ENCODE measurements around the gene TAMALIN.

TAMALIN gene

GRCh38 chr12:52060498-52061177 is 53.9 kb downstream of the TAMALIN start:
- Histone ChIP-seq H3K4me1 (ENCODE audit: control insufficient read depth, insufficient read depth, low read length) (no peaks in the 10 kb centered on the region), H3K9me3 (ENCODE audit: control insufficient read depth, insufficient read depth, low read length) (no peaks in the 10 kb centered on the region), H3K36me3 (ENCODE audit: control insufficient read depth, insufficient read depth, low read length) (peaks cover 12% of the 10 kb centered on the region; the same call in 1 of the 2 replicates), H3K27me3 (ENCODE audit: control insufficient read depth, insufficient read depth, low read length) (no peaks in the 10 kb centered on the region), H3K4me3 (ENCODE audit: low read length) (no peak overlapping the region), H3K27ac (ENCODE audit: low read length) (no peak overlapping the region)
- no CpG with 5 or more reads among the region's 14 CpGs for WGBS (ENCODE audit: insufficient coverage, insufficient read length)
- DNase-seq (ENCODE audit: low read depth, low spot score), result no peak

DNA sequence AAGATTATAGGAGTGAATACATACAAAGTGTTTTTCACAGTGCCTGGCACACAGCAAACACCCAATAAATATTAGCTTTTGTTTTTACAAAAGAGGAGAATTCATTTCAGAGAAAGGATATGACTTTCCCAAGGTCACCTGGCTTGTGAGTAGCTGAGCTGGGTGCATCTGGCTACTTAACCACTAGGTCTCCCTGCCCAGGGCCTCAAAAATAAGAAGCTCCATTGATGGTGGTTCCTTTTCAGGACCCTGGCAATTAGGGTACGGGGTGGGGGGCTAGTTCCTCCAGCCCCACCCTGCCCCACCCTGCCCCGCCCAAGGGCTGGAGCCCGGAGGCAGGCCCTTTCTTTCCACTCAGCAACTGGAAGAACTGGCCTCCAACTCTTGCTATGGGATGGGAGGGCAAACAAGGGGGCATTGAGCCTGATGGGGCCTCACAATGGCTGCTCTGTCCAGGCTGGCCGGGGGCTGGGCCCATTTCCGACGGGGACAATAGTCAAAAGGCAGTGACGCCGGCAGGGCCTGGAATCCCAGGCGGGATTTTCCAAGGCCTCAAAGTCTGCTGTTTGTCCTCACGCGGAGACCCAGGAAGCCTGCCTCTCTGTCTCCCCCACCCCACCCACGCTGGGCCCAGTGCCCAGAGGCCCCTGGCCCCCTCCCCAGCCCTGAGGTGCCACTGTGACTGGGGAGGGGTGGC is 54.9 kb downstream of the TAMALIN start:
- no CpG with 5 or more reads among the region's 12 CpGs for WGBS (ENCODE audit: insufficient coverage, insufficient read length)
- no peaks in the 10 kb centered on the region for H3K4me1 ChIP-seq (ENCODE audit: control insufficient read depth, insufficient read depth, low read length)
- no peak for DNase-seq (ENCODE audit: low read depth, low spot score)
- H3K27ac ChIP-seq (ENCODE audit: low read length), result no peak overlapping the region
- H3K4me3 ChIP-seq (ENCODE audit: low read length), result no peak overlapping the region
- H3K27me3 ChIP-seq (ENCODE audit: control insufficient read depth, insufficient read depth, low read length), result no peaks in the 10 kb centered on the region
- no peaks in the 10 kb centered on the region for H3K9me3 ChIP-seq (ENCODE audit: control insufficient read depth, insufficient read depth, low read length)
- H3K36me3 ChIP-seq (ENCODE audit: control insufficient read depth, insufficient read depth, low read length), result peaks cover 12% of the 10 kb centered on the region; the same call in 1 of the 2 replicates

- no peak overlapping the region for H3K4me3 ChIP-seq (ENCODE audit: low read length)
- H3K27ac ChIP-seq (ENCODE audit: low read length), result no peak overlapping the region
- no CpG with 5 or more reads among the region's 6 CpGs for WGBS (ENCODE audit: insufficient coverage, insufficient read length)
- no peaks in the 10 kb centered on the region for H3K27me3 ChIP-seq (ENCODE audit: control insufficient read depth, insufficient read depth, low read length)
- DNase-seq (ENCODE audit: low read depth, low spot score), result no peak
- peaks cover 7% of the 10 kb centered on the region; the same call in 1 of the 2 replicates for H3K36me3 ChIP-seq (ENCODE audit: control insufficient read depth, insufficient read depth, low read length)
- H3K9me3 ChIP-seq (ENCODE audit: control insufficient read depth, insufficient read depth, low read length), result no peaks in the 10 kb centered on the region
- no peaks in the 10 kb centered on the region for H3K4me1 ChIP-seq (ENCODE audit: control insufficient read depth, insufficient read depth, low read length)
Measured at GRCh38 chr12:52062167-52063081, 55.7 kb downstream of the TAMALIN start.

GRCh38 chr12:52063082-52063924 is 56.6 kb downstream of the TAMALIN start:
- H3K27me3 ChIP-seq (ENCODE audit: control insufficient read depth, insufficient read depth, low read length), result no peaks in the 10 kb centered on the region
- no peaks in the 10 kb centered on the region for H3K4me1 ChIP-seq (ENCODE audit: control insufficient read depth, insufficient read depth, low read length)
- no peak overlapping the region for H3K4me3 ChIP-seq (ENCODE audit: low read length)
- no peaks in the 10 kb centered on the region for H3K9me3 ChIP-seq (ENCODE audit: control insufficient read depth, insufficient read depth, low read length)
- no peak for DNase-seq (ENCODE audit: low read depth, low spot score)
- no peak overlapping the region for H3K27ac ChIP-seq (ENCODE audit: low read length)
- 0 out of 2 replicates have a peak, but pooled peaks cover 4% of the 10 kb centered on the region for H3K36me3 ChIP-seq (ENCODE audit: control insufficient read depth, insufficient read depth, low read length)
- WGBS (ENCODE audit: insufficient coverage, insufficient read length), result no CpG with 5 or more reads among the region's 20 CpGs

DNA sequence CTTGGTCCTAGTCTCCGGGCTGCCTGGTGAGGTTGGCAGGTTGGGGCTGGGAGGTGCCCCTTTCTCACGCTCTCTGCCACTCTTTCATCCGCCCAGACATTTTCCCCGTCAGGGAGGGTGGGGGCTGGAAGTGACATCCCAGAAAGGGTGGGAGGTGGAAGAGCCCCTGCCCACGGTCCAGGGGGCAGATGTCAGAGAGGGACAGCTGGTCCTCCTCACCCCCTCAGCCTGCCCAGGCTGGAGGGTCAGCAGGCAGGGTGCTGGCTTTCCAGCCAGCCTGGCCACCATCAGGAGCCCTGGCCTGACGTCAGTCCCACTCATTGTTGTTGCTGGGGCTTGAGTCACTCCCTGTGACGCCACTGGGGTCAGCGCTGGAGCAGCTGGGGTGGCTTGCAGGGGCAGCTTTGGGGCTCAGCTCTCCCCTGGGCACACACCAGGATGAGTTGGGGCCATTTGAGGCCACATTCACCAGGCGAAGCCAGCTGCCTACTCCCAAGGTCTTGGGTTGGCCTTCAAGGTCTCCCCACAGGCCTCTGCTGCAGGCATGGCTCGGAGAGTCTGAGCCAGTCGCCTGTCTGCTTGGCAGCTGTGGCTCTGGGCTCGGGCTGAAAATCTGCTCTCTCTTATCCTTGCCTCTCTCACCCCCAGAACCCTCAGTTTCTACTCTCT is 57.4 kb downstream of the TAMALIN start:
- no peaks in the 10 kb centered on the region for H3K9me3 ChIP-seq (ENCODE audit: control insufficient read depth, insufficient read depth, low read length)
- no peaks in the 10 kb centered on the region; the same call in 1 of the 2 replicates for H3K4me1 ChIP-seq (ENCODE audit: control insufficient read depth, insufficient read depth, low read length)
- H3K36me3 ChIP-seq (ENCODE audit: control insufficient read depth, insufficient read depth, low read length), result no peaks in the 10 kb centered on the region
- WGBS (ENCODE audit: insufficient coverage, insufficient read length), result no CpG with 5 or more reads among the region's 12 CpGs
- H3K27me3 ChIP-seq (ENCODE audit: control insufficient read depth, insufficient read depth, low read length), result no peaks in the 10 kb centered on the region
- no peak overlapping the region for H3K27ac ChIP-seq (ENCODE audit: low read length)
- no peak overlapping the region for H3K4me3 ChIP-seq (ENCODE audit: low read length)
- no peak for DNase-seq (ENCODE audit: low read depth, low spot score)
